ENCODE results near the gene ZNF732. TPM values are rescaled to one million over a fixed set of nuclear protein-coding genes. Genes with fewer than 3 reads are reported as not detected.
A peak's percentile ranks its signal among the peaks of the same experiment; 100 is the strongest.

Gene ZNF732
- total and polyA plus RNA-seq, 9 of the 15 experiments (the other 6 are each of a cell fraction or from before 2014, with no cell fraction given), result 0.06 to 0.36 (median 0.15) TPM; not detected in 1

DNA sequence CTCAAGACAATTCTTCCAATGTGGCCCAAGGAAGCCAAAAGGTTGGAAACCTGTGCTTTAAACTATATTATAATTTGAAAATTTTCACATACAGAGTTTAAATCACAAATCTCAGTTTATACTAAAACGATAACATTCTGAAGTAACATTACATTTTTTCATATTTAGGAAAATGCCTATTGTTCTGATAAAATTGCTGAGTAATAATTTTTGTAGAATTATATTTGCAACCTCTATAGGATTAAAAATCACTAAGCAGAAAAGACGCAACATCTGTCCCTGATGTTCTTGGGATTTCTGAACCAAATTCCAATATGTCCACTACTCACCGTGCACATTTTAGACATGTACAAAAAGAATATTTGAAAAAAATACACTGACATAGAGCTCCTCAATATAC is 10.5 kb downstream of the ZNF732 start:
- DNase-seq (ENCODE audit: extremely low read depth in 1 of 4, low spot score in 3 of 4) (no peak), FAIRE-seq (no peak), ATAC-seq (no peak)
- Histone ChIP-seq H3K4me3 (no peak overlapping the region), H4K20me1 (replicated peaks; ENCODE audit: control insufficient read depth, insufficient read depth, low read length) (no peaks in the 10 kb centered on the region), H3K27ac (ENCODE audit: extremely low read depth, low read depth, low read length) (no peak overlapping the region), H3K9me3 (replicated peaks; ENCODE audit: control insufficient read depth, insufficient read depth, low read depth, low read length) (no peaks in the 10 kb centered on the region), H2AFZ (ENCODE audit: low read depth, low read length) (no peak overlapping the region), H3K9ac (ENCODE audit: insufficient read depth in 1 of 2, low read depth in 2 of 2, low read length in 2 of 2) (no peak overlapping the region), H3K9me1 (ENCODE audit: control insufficient read depth, insufficient read depth, low read length) (no peaks in the 10 kb centered on the region), H3K79me2 (ENCODE audit: control insufficient read depth, insufficient read depth, low read length) (no peaks in the 10 kb centered on the region), H3K36me3 (ENCODE audit: control insufficient read depth, insufficient read depth, low read length) (no peaks in the 10 kb centered on the region), H3K27me3 (ENCODE audit: control insufficient read depth in 2 of 2, insufficient read depth in 2 of 2, low read length in 2 of 2) (no peaks in the 10 kb centered on the region), H3K4me1 (replicated peaks in 1 of 2; ENCODE audit: control insufficient read depth in 2 of 2, insufficient read depth in 2 of 2, low read length in 2 of 2) (no peaks in the 10 kb centered on the region), H3K4me2 (ENCODE audit: insufficient read depth, low read length) (no peak overlapping the region)
- no TSS peak for BruUV-seq (replicated peaks)
- ChIA-PET CTCF (ENCODE audit: low intra/inter-chr PET ratio) (no interaction called here), POLR2A (no interaction called here)
- TF ChIP-seq MBD1 (CRISPR knock-in tag; IDR thresholded peaks at IDR 0.05), result no peak
- TF ChIP-seq ZNF316 (IDR thresholded peaks at IDR 0.05), result peak; percentile 47; the same call in 1 of the 2 replicates
- no peak for TF ChIP-seq HMG20B (CRISPR knock-in tag; IDR thresholded peaks at IDR 0.05)
- intact Hi-C loops (cut with micrococcal nuclease) (no loop called here), in situ Hi-C loops (cut with MboI) (no loop called here)
- 4% methylated on average over 3 of the region's 3 CpGs for whole genome bisulfite sequencing (ENCODE audit: insufficient coverage, low coverage, missing lambda C conversion rate)

DNA sequence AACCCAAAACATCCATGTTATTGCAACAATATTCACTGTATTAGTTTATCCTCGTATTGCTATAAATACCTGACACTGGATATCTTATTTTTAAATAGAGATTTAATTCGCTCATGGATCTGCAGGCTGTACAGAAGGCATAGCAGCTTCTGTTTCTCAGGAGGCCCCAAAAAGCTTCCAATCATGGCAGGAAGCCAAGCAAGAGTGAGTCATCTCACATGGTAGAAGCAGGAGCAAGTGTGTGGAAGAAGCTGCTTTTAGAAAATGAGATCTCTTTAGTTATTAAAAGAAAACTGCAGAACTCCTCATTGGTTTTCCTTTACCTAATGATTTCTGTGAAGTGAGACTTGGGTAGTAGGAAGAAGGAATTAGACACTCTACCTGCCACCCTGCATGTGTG is 16.4 kb downstream of the ZNF732 start:
- Histone ChIP-seq H3K79me2 (ENCODE audit: control insufficient read depth, insufficient read depth, low read length) (no peaks in the 10 kb centered on the region), H3K4me1 (replicated peaks in 1 of 2; ENCODE audit: control insufficient read depth in 2 of 2, insufficient read depth in 2 of 2, low read length in 2 of 2) (no peaks in the 10 kb centered on the region), H3K4me3 (no peak overlapping the region), H2AFZ (ENCODE audit: low read depth, low read length) (no peak overlapping the region), H3K9me1 (ENCODE audit: control insufficient read depth, insufficient read depth, low read length) (no peaks in the 10 kb centered on the region), H3K27me3 (ENCODE audit: control insufficient read depth in 2 of 2, insufficient read depth in 2 of 2, low read length in 2 of 2) (no peaks in the 10 kb centered on the region), H3K4me2 (ENCODE audit: insufficient read depth, low read length) (no peak overlapping the region), H3K27ac (ENCODE audit: extremely low read depth, low read depth, low read length) (no peak overlapping the region), H3K9me3 (replicated peaks; ENCODE audit: control insufficient read depth, insufficient read depth, low read depth, low read length) (no peaks in the 10 kb centered on the region), H3K36me3 (ENCODE audit: control insufficient read depth, insufficient read depth, low read length) (no peaks in the 10 kb centered on the region), H4K20me1 (replicated peaks; ENCODE audit: control insufficient read depth, insufficient read depth, low read length) (no peaks in the 10 kb centered on the region), H3K9ac (ENCODE audit: insufficient read depth in 1 of 2, low read depth in 2 of 2, low read length in 2 of 2) (no peak overlapping the region)
- BruUV-seq (replicated peaks), result no TSS peak
- DNase-seq (ENCODE audit: extremely low read depth in 1 of 4, low spot score in 3 of 4), result peak in 1 of 4 experiments; percentile 1
- 0% methylated on average over 2 of the region's 2 CpGs for WGBS (ENCODE audit: insufficient coverage, low coverage, missing lambda C conversion rate)
- ChIA-PET CTCF (ENCODE audit: low intra/inter-chr PET ratio) (no interaction called here), POLR2A (no interaction called here)
- in situ Hi-C loops (cut with MboI), result no loop called here
- intact Hi-C loops (cut with micrococcal nuclease), result no loop called here
- TF ChIP-seq FOSL1 (tag; conservative IDR thresholded peaks at IDR 0.05) (0 out of 2 replicates have a peak, but pooled peaks have one; percentile 21), SMARCA4 (IDR thresholded peaks at IDR 0.05) (no peak)
- ATAC-seq, result no peak
- no peak for FAIRE-seq

Measured in K562 (cell line).